ENCODE measurements around the gene BTN1A1. TPM values are rescaled to one million over a fixed set of nuclear protein-coding genes. Genes with fewer than 3 reads are reported as not detected.

Gene BTN1A1
- total and polyA plus RNA-seq, 12 donors, result not detected

DNA sequence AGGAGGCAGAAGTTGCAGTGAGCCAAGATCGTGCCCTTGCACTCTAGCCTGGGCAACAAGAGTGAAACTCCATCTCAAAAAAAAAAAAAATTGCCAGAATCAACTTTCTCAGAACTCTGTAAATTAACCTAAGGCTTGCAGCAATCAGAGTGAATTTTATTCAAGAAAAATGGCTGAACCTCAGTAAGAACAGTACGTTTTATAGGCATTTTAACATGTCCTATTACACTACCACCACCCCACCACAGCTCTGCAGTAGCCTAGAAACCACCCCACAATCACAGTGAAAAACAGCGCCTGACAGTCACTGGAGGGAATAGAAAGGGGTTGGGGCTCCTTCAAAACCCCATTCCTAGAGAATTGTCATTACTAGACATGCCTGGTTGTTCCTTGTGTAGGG, 16.4 kb upstream of the BTN1A1 start:
- Histone ChIP-seq H3K27me3 (no peaks in the 10 kb centered on the region), H3K9me3 (peaks cover 0 to 12% (median 5%) of the 10 kb centered on the region in 11 donors), H3K4me3 (no peak overlapping the region), H3K36me3 (no peaks in the 10 kb centered on the region), H3K27ac (no peak overlapping the region), H3K4me1 (peaks cover 0 to 23% (median 0%) of the 10 kb centered on the region in 9 donors)
- DNase-seq (no peak), ATAC-seq (no peak)
- TF ChIP-seq, protein P1, sequence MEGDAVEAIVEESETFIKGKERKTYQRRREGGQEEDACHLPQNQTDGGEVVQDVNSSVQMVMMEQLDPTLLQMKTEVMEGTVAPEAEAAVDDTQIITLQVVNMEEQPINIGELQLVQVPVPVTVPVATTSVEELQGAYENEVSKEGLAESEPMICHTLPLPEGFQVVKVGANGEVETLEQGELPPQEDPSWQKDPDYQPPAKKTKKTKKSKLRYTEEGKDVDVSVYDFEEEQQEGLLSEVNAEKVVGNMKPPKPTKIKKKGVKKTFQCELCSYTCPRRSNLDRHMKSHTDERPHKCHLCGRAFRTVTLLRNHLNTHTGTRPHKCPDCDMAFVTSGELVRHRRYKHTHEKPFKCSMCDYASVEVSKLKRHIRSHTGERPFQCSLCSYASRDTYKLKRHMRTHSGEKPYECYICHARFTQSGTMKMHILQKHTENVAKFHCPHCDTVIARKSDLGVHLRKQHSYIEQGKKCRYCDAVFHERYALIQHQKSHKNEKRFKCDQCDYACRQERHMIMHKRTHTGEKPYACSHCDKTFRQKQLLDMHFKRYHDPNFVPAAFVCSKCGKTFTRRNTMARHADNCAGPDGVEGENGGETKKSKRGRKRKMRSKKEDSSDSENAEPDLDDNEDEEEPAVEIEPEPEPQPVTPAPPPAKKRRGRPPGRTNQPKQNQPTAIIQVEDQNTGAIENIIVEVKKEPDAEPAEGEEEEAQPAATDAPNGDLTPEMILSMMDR (IDR thresholded peaks at IDR 0.05), result no peak
- intact Hi-C loops (cut with DNase I), result no loop called here
- WGBS, 2 donors, result 86 to 91% methylated on average over 3 of the region's 3 CpGs

DNA sequence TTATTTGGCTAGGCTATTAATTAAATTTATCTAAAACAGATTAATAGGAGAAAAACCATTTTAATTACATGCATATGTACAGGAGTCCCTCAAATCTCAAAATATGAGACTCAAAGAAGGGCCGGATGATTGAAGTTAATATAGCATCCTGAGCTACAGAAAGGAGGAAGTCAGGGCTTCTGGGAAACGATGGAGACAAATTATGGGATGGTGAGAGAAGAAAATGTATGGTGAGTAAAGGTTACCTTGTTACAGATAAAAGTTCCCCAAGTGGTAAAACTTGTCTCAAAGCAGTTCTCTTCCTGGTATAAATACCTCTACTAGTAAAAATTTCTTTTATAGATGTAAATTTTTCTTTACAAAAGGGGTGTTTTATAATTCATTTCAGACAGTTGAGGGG, 15.9 kb upstream of the BTN1A1 start:
- Histone ChIP-seq H3K9me3 (peaks cover 0 to 12% (median 5%) of the 10 kb centered on the region in 11 donors), H3K4me3 (no peak overlapping the region), H3K36me3 (no peaks in the 10 kb centered on the region), H3K27ac (no peak overlapping the region), H3K27me3 (no peaks in the 10 kb centered on the region), H3K4me1 (peaks cover 0 to 19% (median 0%) of the 10 kb centered on the region in 9 donors)
- ATAC-seq, result no peak
- TF ChIP-seq, protein P1 (IDR thresholded peaks at IDR 0.05), result no peak
- WGBS, 2 donors, result 74 to 78% methylated on average over 2 of the region's 2 CpGs
- intact Hi-C loops (cut with DNase I), result no loop called here
- no peak for DNase-seq

DNA sequence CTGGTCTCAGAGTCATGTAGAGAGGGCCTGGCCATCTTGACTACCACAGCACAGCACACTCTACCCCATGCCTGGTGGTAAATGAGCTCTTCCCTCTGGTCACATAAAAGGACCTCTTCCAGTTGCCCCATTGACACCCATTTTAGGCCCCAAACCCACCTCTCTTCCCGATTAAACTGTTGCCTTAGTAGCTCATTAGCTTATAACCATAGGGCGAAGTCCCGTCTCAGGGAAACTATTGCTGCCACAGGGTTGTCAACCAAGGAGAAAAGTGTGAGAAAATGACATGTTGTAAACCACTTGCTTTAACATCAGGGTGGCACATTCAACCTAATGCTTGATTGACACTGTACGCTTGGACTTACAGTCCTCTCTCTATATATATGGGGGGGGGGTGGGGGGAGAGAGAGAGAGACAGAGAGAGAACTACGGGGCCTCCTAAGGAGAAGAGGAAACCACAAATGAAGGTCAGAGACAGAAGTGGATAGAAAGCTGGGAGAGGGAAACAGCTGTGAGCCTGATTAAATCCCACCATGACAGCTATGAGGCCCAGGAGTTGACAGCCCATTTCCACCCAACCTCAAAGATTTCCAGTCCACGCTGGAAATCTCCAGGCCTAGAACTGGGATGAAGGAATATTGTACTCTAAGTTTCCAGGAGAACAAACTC, 14.9 kb upstream of the BTN1A1 start:
- ATAC-seq, result no peak
- TF ChIP-seq, protein P1 (IDR thresholded peaks at IDR 0.05), result no peak

DNA sequence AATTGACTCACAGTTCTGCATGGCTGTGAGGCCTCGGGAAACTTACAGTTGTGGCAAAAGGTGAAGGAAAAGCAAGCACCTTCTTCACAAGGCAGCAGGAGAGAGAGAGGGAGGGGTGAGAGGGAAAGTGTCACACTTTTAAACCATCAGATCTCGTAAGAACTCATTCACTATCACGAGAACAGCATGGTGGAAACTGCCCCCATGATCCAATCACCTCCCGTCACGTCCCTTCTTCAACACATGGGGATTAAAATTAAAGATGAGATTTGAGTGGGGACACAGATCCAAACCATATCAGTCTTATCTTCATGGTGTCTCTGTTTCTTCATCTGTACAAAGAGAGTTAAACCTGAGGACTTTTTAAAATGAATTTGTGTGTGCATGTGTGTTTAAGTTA, 13.7 kb upstream of the BTN1A1 start:
- no peak overlapping the region for H3K4me3 ChIP-seq
- 67 to 71% methylated on average over 5 of the region's 5 CpGs for WGBS, 2 donors
- intact Hi-C loops (cut with DNase I), result no loop called here
- no peaks in the 10 kb centered on the region for H3K4me1 ChIP-seq
- TF ChIP-seq, protein P1 (IDR thresholded peaks at IDR 0.05), result no peak
- H3K36me3 ChIP-seq, result no peaks in the 10 kb centered on the region
- DNase-seq (no peak), ATAC-seq (no peak)
- H3K27me3 ChIP-seq, result no peaks in the 10 kb centered on the region
- H3K27ac ChIP-seq, result no peak overlapping the region
- peaks cover 0 to 12% (median 5%) of the 10 kb centered on the region in 11 donors for H3K9me3 ChIP-seq

More for the DNA sequence above, 14.9 kb upstream of the BTN1A1 start:
- H3K4me3 ChIP-seq, result no peak overlapping the region
- no peak overlapping the region for H3K27ac ChIP-seq
- peaks cover 0 to 12% (median 5%) of the 10 kb centered on the region in 11 donors for H3K9me3 ChIP-seq
- no peaks in the 10 kb centered on the region for H3K27me3 ChIP-seq
- no peak for DNase-seq
- no peaks in the 10 kb centered on the region for H3K36me3 ChIP-seq
- WGBS, 2 donors, result 80 to 85% methylated on average over 6 of the region's 6 CpGs
- intact Hi-C loops (cut with DNase I), result no loop called here
- peaks cover 0 to 9% (median 0%) of the 10 kb centered on the region in 9 donors for H3K4me1 ChIP-seq
